GM11168 (cell line): ENCODE measurements around the gene SLITRK6.
"Not testable (repeated sequence)": the region's sequence is repeated elsewhere in the genome, so short reads cannot be mapped to it uniquely, and the experiment has no call there.

Source experiments
- in situ Hi-C: fragments of 300-500 bp; cut with MboI; formaldehyde crosslinking; loops from one replicate; pipeline ENCODE4 v1.12.0; 2022; ENCODE audit warnings: low sequenced_read_pairs; ENCODE audit not compliant: unreplicated experiment

Gene SLITRK6, protein sequence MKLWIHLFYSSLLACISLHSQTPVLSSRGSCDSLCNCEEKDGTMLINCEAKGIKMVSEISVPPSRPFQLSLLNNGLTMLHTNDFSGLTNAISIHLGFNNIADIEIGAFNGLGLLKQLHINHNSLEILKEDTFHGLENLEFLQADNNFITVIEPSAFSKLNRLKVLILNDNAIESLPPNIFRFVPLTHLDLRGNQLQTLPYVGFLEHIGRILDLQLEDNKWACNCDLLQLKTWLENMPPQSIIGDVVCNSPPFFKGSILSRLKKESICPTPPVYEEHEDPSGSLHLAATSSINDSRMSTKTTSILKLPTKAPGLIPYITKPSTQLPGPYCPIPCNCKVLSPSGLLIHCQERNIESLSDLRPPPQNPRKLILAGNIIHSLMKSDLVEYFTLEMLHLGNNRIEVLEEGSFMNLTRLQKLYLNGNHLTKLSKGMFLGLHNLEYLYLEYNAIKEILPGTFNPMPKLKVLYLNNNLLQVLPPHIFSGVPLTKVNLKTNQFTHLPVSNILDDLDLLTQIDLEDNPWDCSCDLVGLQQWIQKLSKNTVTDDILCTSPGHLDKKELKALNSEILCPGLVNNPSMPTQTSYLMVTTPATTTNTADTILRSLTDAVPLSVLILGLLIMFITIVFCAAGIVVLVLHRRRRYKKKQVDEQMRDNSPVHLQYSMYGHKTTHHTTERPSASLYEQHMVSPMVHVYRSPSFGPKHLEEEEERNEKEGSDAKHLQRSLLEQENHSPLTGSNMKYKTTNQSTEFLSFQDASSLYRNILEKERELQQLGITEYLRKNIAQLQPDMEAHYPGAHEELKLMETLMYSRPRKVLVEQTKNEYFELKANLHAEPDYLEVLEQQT

GRCh38 chr13:85799097-85799582, at the start of gene SLITRK6:
TSS of gene SLITRK6 (minus strand) at chr13:85799419. CDS start at chr13:85796508, 2,911 bp downstream.
- in situ Hi-C loops, result no loop called here

GRCh38 chr13:85847012-85847411, 47.8 kb upstream of the SLITRK6 start:
- in situ Hi-C loops, result no loop called here

GRCh38 chr13:85841427-85841826, 42.2 kb upstream of the SLITRK6 start:
- in situ Hi-C loops, result no loop called here

DNA sequence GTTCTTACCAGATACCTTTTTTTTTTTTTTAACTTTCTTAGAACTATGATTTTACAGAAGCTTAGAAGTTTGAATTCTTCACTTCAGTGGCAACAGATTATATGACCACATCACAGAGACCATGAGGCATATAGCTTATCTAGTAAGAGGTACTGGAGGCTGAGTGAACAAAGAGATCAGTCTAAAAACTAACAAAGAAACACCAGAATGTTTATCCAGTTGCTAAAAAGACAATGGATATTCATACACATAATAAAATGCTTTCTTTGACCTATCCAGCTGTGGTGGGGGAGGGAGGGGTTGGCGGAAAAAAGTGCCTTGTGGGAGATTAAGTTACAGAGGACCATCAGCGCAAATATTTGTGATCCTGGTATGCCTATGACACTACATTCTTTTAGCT, 34.7 kb upstream of the SLITRK6 start:
- in situ Hi-C loops, result no loop called here

- in situ Hi-C loops, result no loop called here
These were observed 29.0 kb upstream of the SLITRK6 start for GRCh38 chr13:85828094-85828684.

DNA sequence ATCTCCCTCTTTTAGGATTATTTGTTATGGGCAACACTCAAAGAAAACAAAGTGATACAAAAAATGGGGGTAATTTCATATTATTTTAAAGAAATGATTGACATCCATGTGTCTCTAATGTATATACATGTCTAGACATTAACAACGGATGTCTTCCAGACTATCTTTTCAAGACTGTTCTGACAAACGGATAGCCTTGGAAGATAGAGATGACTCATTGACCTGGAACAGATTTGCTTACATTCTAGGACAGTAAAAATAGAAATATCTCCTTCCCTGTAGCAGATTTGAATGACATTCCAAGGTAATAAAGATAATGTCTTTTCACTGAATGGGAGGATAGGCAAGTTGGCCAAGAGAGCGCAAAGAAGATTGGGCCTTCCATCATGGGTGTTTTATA, 26.2 kb upstream of the SLITRK6 start:
- in situ Hi-C loops, result no loop called here

DNA sequence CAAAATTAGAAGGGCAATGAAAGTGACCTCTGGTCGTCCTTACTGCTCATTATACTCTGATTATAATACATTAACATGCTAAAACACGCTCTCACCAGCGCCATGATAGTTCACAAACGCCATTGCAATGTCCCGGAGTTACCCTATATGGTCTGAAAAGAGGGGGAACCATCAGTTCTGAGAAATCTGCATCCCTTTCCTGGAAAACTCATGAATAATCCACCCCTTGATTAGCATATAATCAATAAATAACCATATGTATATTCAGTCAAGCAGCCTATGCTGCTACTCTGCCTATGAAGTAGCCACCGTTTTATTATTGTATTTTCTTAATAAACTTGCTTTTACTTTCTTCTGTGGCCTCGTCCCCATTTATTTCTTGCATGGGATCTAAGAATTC, 24.6 kb upstream of the SLITRK6 start:
- in situ Hi-C loops, result no loop called here

DNA sequence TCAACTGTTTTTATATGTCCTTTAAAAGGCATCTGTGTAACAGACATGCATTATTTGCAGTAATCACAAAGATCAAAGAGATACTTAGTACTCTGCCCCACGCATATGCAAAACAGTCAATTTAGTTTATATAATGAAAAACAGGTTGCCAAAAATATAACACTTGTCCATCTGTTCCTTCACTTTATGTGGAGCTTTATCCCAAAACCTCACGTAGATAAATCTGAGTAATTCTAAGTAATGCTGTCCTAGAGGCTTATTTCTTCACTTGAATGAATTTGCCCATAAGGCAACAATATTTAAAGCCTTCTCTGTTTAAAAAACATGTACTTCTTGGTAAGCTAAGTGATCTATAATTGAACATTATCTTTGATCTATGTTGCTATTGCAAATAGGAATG, 20.3 kb upstream of the SLITRK6 start:
- in situ Hi-C loops, result no loop called here

GRCh38 chr13:85816413-85816812, 17.2 kb upstream of the SLITRK6 start:
- in situ Hi-C loops, result no loop called here

DNA sequence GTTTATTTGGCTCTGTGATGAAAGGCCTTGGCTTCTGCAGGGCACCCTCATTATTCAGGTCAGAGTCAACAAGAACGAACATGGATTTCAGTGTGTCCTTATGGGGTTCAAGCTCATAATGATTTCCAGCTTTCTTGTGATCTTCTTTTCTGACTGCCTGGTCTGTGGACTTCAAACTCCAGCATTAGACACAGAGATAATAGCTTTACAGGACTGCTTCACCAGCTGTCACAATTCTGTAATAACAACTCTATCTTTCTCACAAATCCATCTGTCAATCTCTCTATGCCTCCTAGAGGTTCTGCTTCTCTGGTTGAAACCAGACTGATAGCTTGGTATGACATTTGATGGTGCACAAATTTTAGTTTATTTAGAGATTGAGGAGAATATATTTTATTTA, 13.1 kb upstream of the SLITRK6 start:
- in situ Hi-C loops, result no loop called here

- in situ Hi-C loops, result loop anchor here (10.0 kb wide), 1 partner anchor 914 kb away; no protein-coding TSS in a partner anchor
These were observed 9.6 kb upstream of the SLITRK6 start for GRCh38 chr13:85808811-85809210.

- in situ Hi-C loops, result loop anchor here (10.0 kb wide), 1 partner anchor 912 kb away; no protein-coding TSS in a partner anchor
These were observed 7.4 kb upstream of the SLITRK6 start for GRCh38 chr13:85806553-85807175.

GRCh38 chr13:85798556-85798955, 663 bp downstream of the SLITRK6 start:
- in situ Hi-C loops, result no loop called here

DNA sequence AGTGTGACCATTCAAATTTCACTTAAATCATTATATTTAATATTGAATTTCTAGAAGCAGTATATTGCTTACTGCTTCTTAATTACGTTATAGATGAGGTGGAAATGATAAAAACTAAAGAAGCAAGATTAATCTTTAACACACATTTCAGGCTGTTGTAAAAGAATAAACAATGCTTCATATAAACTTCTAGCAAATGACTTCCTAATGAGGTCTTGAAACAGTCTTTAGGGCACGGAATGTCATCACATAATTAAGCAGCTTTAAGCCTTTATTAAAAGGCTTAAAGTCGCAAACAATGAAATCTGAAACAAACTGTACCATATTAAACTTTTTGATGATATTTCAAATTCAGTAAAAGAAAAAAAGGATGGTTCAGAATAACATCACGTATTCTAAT, 1.9 kb downstream of the SLITRK6 start:
- in situ Hi-C loops, result no loop called here

DNA sequence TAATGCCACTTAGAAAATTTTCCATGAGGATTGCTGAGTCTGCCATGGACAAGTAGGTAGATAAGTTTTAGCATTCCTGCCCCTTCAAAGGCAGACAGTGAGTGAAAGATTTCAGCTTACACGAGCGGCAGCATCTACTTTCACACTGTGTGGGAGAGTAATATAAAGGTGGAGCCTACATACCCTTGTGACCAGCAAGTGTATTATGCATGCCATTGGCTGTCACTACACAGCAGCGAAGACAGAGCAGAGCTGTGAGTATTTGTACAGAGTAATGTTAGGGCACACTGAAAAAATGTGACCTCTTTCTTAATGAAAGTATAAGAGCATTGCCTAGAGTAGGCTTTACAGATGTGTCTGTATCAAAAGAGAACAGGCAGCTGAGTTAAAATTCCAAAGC, 14.0 kb downstream of the SLITRK6 start:
- in situ Hi-C loops, result no loop called here

GRCh38 chr13:85772367-85772766, 26.9 kb downstream of the SLITRK6 start:
- in situ Hi-C loops, result no loop called here

- in situ Hi-C loops, result no loop called here
These were observed 27.4 kb downstream of the SLITRK6 start for GRCh38 chr13:85771856-85772255.

GRCh38 chr13:85768946-85769345, 30.3 kb downstream of the SLITRK6 start:
- in situ Hi-C loops, result no loop called here

DNA sequence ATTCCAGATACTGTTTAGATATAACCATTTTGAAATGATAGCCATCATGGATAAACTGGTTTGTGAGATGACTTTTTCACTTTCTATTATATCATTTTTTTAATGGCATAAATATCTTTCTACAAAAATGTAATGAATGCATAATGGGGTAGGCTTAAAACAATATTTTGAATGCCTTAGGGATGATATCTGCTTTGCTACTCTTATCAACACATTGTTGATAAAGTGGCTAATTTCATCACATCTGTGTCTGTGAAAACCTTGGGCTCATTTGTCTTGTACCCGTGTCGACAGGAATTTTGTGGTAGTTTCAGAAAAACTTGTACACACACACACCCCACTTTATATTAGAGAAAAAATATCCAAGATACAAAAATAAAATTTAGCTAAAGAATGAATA, 44.1 kb downstream of the SLITRK6 start:
- in situ Hi-C loops, result no loop called here

GRCh38 chr13:85743201-85743770, 55.9 kb downstream of the SLITRK6 start:
- in situ Hi-C loops, result not testable (repeated sequence)
